Neural progenitor cell (in vitro differentiated cells): ENCODE measurements around the gene GOLIM4.

Experiments used
- EZH2 ChIP-seq: fragments of 200-600 bp; sonication (generic); IDR thresholded peaks from 2 replicates; pipeline ENCODE4 v1.6.1; 2017; ENCODE audit warnings: antibody characterized with exemption, mild to moderate bottlenecking, moderate library complexity
- EZH2phosphoT487 ChIP-seq: fragments of 200-600 bp; sonication (generic); IDR thresholded peaks from 2 replicates; pipeline ENCODE4 v1.6.1; 2017; ENCODE audit warnings: antibody characterized with exemption

GRCh38 chr3:168097381-168097780 lies 1.7 kb upstream of the GOLIM4 start:
- TF ChIP-seq EZH2phosphoT487 (no peak), EZH2 (no peak)
